Psoas muscle (tissue), 8 donors: Measurements from ENCODE around the gene MOK. TPM values are rescaled to one million over a fixed set of nuclear protein-coding genes. Genes with fewer than 3 reads are reported as not detected.

Experiments used
- ATAC-seq, 4 donors: fragments of 200-7000 bp; cut with Tn5 transposase; one replicate each; pipeline ENCODE4 v1.9.1; 2020; ENCODE audit warnings: moderate library complexity in 3 of 4, mild to moderate bottlenecking in 2 of 4
- DNase-seq, 2 donors: peaks; one replicate each; pipeline ENCODE4 v3.0.0-alpha.2; 2020
- H3K27ac ChIP-seq: fragments of 200-600 bp; one replicate; pipeline ENCODE4 v1.8.0; 2022
- H3K27me3 ChIP-seq, 3 donors: fragments of 200-600 bp in 1 of 3; one replicate each; pipeline versions ENCODE4 v1.6.1 to v1.8.0; 2013 to 2022; ENCODE audit warnings: low read length in 2 of 3, mild to moderate bottlenecking in 2 of 3, moderate library complexity in 1 of 3; ENCODE audit not compliant: insufficient read depth in 3 of 3
- H3K36me3 ChIP-seq, 2 donors: fragments of 200-600 bp in 1 of 2; one replicate each; pipeline versions ENCODE4 v1.6.1 to v1.8.0; 2013 to 2022; ENCODE audit warnings: low read depth in 1 of 2, mild to moderate bottlenecking in 1 of 2, moderate library complexity in 1 of 2; ENCODE audit not compliant: insufficient read depth in 1 of 2
- H3K4me1 ChIP-seq: fragments of 200-600 bp; one replicate; pipeline ENCODE4 v1.8.0; 2022
- H3K4me3 ChIP-seq: fragments of 200-600 bp; one replicate; pipeline ENCODE4 v1.8.0; 2022; ENCODE audit warnings: mild to moderate bottlenecking
- H3K9me3 ChIP-seq: fragments of 200-600 bp; one replicate; pipeline ENCODE4 v1.8.0; 2022
- WGBS, 3 donors: extraction: QIAGEN DNeasy Blood & Tissue Kit; methylation state at CpG; one replicate each; pipeline versions ENCODE4 v1.1.6 to v1.1.7; 2013; 5-methylcytosine and 5-hydroxymethylcytosine counted together
- intact Hi-C, 2 donors: fragments of 100-400 bp; cut with DNase I; formaldehyde crosslinking; loops; one replicate each; pipeline versions ENCODE4 v1.11.0 to v1.14.2; 2022
- polyA plus RNA-seq, 3 donors: library from polyadenylated mRNA; stranded (reverse); fragments of 200-250 nt; gene quantifications; one replicate each; pipeline ENCODE4 v1.2.3, GENCODE V29; 2013
- total RNA-seq, 4 donors: library from RNA; stranded (reverse); fragmentation: NEBNext Ultra II Directional in 2 of 4; extraction: Animal tissue kit (Norgen Biotek cat#: 25700) in 2 of 4; gene quantifications; one replicate each; pipeline versions ENCODE4 v1.2.1 to v1.2.4, GENCODE V29; 2021 to 2023
- TF ChIP-seq, protein P1 (sequence below): fragments of 200-600 bp; IDR thresholded peaks from one replicate; pipeline ENCODE4 v1.8.0; 2022; ENCODE audit warnings: antibody characterized with exemption
- donor health status: healthy with polysubstance abuse.
- donor health status: DM: no; HTN: no; CAD: no; lungs with moderate emphysema.
- donor health status: Bipolar disorder and iron deficiency.
- donor health status: healthy.
- donor health status: DM: yes; HTN: yes; CAD: no.
- donor health status: DM: no; HTN: no; CAD: no.
- donor health status: DM: no; HTN: no; CAD: no.
- donor health status: DM: yes; HTN: yes; CAD: no.

MOK gene
- total and polyA plus RNA-seq, 7 donors: 1.8 to 11.1 (median 3.4) TPM

DNA sequence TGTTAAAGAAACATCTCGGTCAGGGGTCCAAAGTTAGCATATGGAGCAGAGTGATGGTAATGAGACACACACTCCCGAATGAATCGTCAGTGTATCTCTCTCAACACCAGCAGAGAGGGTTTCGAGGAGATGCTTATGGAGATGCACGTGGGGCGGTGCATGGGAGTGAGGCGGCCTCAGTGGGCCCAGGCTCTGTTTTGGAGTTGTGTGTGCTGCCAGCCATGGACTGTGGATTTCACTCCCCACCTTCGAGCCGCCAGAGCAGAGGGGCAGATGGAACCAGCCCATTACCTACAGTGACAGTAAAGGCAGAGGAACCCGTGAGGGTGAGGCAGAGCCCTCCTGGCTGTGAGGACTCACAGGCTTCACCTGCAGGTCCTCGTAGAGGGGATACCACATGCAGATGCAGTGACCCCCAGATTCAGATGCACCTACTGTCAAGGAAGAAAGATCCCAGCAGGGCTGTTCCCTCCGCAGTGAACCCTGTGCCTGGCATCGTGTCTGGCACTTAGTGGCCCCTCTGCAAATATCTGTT, 97.1 kb downstream of the MOK start:
- H3K27me3 ChIP-seq: no peaks in the 10 kb centered on the region
- peaks cover 0 to 35% of the 10 kb centered on the region in 2 donors for H3K36me3 ChIP-seq
- TF ChIP-seq, protein P1, sequence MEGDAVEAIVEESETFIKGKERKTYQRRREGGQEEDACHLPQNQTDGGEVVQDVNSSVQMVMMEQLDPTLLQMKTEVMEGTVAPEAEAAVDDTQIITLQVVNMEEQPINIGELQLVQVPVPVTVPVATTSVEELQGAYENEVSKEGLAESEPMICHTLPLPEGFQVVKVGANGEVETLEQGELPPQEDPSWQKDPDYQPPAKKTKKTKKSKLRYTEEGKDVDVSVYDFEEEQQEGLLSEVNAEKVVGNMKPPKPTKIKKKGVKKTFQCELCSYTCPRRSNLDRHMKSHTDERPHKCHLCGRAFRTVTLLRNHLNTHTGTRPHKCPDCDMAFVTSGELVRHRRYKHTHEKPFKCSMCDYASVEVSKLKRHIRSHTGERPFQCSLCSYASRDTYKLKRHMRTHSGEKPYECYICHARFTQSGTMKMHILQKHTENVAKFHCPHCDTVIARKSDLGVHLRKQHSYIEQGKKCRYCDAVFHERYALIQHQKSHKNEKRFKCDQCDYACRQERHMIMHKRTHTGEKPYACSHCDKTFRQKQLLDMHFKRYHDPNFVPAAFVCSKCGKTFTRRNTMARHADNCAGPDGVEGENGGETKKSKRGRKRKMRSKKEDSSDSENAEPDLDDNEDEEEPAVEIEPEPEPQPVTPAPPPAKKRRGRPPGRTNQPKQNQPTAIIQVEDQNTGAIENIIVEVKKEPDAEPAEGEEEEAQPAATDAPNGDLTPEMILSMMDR: no peak
- WGBS, 3 donors: 94 to 96% (median 95%) methylated on average over 13 of the region's 13 CpGs
- no peaks in the 10 kb centered on the region for H3K9me3 ChIP-seq
- intact Hi-C loops: loop anchor here in 1 of 2 donors (5.0 kb wide), 2 partner anchors 66 to 501 kb away; no protein-coding TSS in a partner anchor
- H3K27ac ChIP-seq: no peak overlapping the region
- peaks cover 18% of the 10 kb centered on the region for H3K4me1 ChIP-seq
- ATAC-seq: no peak
- DNase-seq: no peak
- H3K4me3 ChIP-seq: no peak overlapping the region

DNA sequence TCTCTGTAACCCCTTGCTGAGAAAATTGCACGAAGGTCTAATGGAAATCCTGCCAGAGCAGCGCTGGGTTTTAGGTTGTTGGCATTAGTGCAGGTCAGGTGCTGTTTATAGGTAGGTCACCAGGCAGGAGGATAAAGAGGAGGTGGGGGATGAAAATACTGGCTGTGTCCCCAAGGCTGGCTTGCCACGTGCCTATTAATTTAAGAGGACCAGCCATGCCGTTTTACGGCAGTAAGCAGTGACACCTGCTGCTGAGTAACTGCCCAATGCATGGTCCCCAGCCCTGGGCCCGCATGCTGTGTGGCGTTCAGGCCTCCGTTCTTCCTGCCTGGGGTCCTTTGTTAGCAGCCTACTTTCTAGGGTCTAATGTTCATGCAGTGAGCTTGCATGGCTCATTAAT, 98.0 kb downstream of the MOK start:
- intact Hi-C loops: loop anchor here in 1 of 2 donors (5.0 kb wide), 2 partner anchors 65 to 500 kb away; no protein-coding TSS in a partner anchor
- no peaks in the 10 kb centered on the region for H3K27me3 ChIP-seq
- ATAC-seq: no peak
- H3K27ac ChIP-seq: no peak overlapping the region
- H3K4me3 ChIP-seq: no peak overlapping the region
- H3K4me1 ChIP-seq: peaks cover 20% of the 10 kb centered on the region
- no peak for DNase-seq
- H3K9me3 ChIP-seq: no peaks in the 10 kb centered on the region
- H3K36me3 ChIP-seq: peaks cover 0 to 32% of the 10 kb centered on the region in 2 donors
- TF ChIP-seq, protein P1: no peak
- WGBS, 3 donors: 60 to 72% (median 61%) methylated on average over 8 of the region's 8 CpGs

DNA sequence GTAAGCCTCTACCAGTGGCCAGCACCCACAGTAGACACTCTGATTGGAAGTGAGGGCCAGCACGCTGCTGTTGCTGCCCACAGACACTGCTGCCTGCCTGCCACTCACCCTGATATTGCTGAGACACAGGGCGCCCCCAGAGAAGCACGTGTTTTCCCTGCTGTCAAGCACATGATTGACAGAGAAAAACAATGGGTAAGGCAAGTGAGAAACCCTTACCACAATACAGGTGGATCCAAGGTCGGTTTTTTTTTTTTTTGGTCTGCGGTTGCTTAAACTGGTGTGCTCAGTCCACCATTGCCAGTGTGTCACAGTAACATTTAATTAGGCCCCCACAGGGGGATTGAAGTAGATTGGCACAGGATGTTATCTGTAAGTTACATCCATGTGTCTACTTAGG, 99.4 kb downstream of the MOK start:
- Histone ChIP-seq H3K27ac (no peak overlapping the region), H3K36me3 (peaks cover 0 to 32% of the 10 kb centered on the region in 2 donors), H3K4me3 (no peak overlapping the region), H3K27me3 (no peaks in the 10 kb centered on the region), H3K4me1 (peaks cover 20% of the 10 kb centered on the region), H3K9me3 (no peaks in the 10 kb centered on the region)
- intact Hi-C loops: loop anchor here in 1 of 2 donors (5.0 kb wide), 2 partner anchors 63 to 498 kb away; no protein-coding TSS in a partner anchor
- ATAC-seq (no peak), DNase-seq (no peak)
- TF ChIP-seq, protein P1: no peak
- 82 to 93% (median 89%) methylated on average over 5 of the region's 5 CpGs for WGBS, 3 donors

DNA sequence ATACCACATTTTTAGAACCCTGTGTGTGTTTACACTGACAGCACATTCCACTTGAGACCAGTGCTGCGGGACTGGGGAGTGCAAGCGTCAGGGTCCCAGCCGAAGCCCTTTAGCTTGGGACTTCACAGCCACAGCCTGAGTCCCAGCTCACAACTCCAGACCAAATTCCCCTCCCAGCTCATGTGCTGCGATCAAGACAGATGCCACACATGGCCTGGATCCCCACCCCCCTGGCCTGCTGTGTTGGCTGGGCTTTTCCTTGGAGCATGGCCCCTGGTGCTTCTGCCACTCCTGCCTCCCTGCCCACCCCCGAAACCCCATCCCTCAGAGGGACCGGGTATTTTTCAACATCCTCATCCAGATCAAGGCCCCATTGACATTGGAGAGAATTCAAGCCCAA, 101.6 kb downstream of the MOK start:
- 55 to 73% (median 60%) methylated on average over 6 of the region's 6 CpGs for WGBS, 3 donors
- H3K36me3 ChIP-seq: peaks cover 0 to 48% of the 10 kb centered on the region in 2 donors
- TF ChIP-seq, protein P1: no peak
- H3K27me3 ChIP-seq: no peaks in the 10 kb centered on the region
- DNase-seq (no peak), ATAC-seq (peak in 2 of 4 donors; percentile 16 to 19)
- no peak overlapping the region for H3K27ac ChIP-seq
- intact Hi-C loops: no loop called here
- peaks cover 7% of the 10 kb centered on the region for H3K4me1 ChIP-seq
- H3K4me3 ChIP-seq: no peak overlapping the region
- no peaks in the 10 kb centered on the region for H3K9me3 ChIP-seq

DNA sequence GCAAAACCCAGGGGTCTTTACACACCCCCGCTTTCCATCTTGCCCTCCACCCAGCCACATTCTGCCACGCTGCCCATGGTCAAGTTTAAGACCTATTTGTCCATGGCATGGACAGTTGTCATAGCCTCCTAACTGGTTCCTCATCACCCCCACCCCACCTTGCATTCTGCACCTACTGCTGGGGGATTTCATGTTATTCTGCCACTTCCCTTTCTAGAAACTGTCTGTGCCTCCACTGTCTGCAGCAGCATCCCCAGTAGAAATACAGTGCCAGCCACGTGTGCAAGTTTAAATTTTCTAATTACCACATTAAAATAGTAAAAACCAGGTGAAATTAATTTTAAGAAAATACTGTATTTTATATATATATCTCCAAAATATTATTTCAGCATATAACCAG, 102.0 kb downstream of the MOK start:
- ATAC-seq (no peak), DNase-seq (no peak)
- H3K36me3 ChIP-seq: peaks cover 0 to 51% of the 10 kb centered on the region in 2 donors
- peaks cover 7% of the 10 kb centered on the region for H3K4me1 ChIP-seq
- H3K27ac ChIP-seq: no peak overlapping the region
- TF ChIP-seq, protein P1: no peak
- 86 to 89% (median 87%) methylated on average over 3 of the region's 3 CpGs for WGBS, 3 donors
- no peak overlapping the region for H3K4me3 ChIP-seq
- no peaks in the 10 kb centered on the region for H3K9me3 ChIP-seq
- H3K27me3 ChIP-seq: no peaks in the 10 kb centered on the region
- intact Hi-C loops: no loop called here
